CD4-positive, alpha-beta T cell treated with Interleukin-4 for 1 hour (primary cell): ENCODE data around the gene APBA1.
A peak's percentile ranks its signal among the peaks of the same experiment; 100 is the strongest.

Source experiments
- DNase-seq, 2 donors: peaks; one replicate each; pipeline ENCODE4 v3.0.0-alpha.2; 2020 to 2022

APBA1 gene

DNA sequence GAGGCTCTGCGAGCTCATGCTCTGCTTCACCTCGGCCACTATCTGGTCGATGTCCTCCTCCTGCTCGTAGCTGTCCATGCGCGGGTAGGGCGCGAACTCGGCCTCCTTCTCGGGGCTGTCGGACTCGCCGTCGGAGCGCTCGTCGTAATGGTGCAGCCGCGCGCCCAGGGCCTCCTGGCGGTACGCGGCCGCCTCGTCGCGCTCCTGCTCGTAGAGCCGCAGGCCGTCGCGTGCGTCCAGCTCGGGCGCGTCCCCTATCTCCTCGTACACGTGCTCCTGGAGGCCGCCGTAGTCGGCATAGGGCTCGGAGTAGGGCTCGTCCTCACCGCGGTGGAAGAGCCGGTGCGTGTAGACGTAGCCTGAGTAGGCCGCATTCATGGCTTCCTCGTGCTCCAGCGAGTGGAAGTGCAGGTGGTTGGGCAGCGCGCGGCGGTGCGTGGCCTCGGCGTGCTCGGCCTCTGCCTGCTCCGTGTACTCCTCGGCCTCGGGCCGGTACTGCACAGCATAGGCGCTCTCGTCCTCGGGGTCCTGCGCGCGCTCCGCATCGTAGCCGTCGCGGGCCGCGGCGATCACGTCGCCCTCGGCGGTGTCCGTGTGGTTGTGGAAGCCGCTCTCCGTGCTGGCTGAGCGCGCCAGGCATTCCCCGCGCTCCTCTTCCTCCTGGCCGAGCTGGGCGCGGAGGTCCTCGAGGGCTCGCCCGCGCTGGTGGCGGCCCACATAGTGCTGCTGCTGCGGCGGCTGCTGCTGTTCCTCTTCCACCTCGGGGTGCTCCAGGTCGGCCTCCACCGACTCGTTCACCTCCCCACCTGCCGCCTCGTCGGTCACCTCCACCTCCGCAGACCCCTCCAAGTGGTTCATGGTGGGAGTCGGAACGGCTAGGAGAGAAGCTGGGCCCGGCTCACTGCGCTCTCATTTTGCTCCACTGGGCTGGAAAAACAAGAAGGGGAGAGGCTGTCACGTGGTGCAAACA, 155.5 kb downstream of the APBA1 start:
- no peak for DNase-seq

DNA sequence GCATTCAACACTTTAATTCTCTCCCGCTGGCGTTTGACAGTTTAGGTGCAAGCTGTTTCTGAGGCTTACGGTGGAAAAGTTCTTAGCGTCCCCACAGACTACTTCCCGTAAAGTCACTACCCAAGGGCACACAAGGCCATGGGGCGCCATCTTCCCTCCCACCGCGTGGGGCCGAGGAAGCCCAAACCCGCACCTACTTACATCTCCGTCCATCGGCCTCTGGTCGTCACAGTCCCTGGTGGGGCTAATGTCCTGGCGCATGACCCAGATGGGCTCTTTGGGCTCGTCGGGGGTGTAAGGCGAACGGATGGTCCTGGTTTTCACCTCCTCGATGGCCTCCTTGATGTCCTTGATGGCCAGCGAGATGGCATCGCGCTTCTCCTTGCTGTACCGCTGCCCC, 156.4 kb downstream of the APBA1 start:
- DNase-seq = no peak

DNA sequence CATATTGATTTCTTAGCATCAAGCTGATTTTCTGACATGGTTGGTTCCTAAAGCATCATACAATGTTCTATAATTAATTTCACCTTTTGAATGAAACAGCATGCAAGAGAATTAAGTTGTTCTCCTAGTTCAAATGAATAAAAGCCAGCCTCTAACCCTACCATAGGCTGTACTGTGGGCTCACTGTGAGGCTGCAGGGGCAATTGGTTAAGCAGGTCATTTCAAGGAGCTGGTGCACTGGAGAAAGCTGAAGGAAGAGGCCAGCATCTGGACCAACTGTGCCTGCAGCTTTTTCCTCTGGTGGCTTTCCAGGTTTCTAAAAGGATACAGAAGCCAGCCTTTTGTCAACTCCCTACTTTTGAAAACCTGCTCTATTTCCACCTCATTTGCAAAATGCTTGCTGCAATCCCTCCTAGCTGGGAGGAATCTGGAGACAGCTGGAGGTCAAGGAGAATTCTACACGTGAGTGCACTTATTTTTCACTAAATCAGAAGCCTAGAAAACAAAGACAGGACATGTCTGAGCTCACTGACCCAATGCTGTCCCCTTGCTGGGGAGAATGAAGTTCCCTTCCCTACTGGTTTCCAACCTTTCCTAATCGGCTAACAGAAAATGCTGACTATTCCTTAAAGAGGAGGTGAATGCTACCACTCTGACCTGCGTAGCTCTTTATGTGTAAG, 158.9 kb downstream of the APBA1 start:
- no peak for DNase-seq

DNA sequence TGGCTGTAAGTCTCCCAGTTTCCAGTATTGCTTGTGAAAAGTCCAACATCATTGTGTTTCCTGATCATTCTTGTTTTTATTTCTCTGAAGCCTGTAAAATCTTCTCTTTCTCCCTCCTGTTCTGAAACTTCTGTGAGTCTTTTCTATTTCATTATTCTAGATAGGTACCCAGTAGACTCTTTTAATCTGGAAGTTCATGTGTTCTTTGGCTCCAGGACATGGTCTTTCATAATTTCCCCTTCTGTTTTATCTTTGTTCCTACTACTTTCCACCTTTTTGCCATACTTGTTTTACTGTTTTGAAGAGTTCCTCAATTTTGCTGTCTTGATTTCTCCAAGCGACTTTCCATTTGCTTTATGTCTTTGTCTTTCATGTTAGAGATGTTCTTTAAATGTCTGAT, 168.1 kb downstream of the APBA1 start:
- no peak for DNase-seq

DNA sequence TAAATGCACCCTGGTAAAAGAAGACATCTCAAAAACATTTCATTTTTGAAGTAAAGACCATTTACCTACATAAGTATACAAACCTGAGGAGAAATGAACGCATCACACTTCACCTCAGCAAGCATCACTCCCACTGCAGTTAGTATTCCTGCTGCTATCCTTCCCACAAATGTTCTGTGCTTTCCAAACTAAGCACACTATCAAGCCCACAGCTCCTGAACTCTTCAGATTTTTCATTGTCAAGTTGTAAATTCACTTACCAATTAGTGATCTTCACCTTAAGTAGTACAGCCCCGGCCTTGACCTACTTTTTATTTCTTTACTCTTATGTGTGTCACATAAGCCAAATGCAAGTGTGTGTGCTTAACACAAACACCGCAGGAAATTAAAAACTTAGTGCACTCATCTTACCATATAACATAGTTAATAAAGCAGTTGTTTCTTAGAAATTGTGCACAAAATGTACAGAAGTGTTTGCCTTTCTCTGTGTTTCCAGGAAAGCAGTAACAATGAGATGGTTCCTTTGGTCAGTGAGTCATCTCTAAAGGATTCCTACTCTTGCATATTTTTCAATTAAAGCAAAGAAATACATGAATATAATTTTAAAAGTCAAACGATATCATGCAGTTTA, 169.4 kb downstream of the APBA1 start:
- DNase-seq = no peak

DNA sequence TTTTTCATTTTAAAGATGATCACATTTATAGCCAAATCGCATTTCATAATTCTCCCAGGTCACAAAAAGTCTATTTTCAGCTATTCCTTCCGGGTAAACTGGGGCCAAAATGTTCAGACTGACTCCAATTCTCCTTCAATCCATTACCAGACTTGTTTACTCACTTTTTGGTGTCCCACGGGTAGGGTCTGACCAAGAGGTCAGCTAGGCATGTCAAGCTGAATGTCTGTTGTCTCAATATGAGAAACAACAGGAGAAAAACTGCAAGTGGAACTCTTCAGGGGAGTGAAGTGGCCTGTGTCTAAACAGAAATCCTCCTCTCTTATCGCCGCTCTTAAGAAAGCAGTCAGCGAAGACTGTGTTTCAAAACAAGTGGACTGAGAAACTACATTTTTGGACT, 171.3 kb downstream of the APBA1 start:
- no peak for DNase-seq

DNA sequence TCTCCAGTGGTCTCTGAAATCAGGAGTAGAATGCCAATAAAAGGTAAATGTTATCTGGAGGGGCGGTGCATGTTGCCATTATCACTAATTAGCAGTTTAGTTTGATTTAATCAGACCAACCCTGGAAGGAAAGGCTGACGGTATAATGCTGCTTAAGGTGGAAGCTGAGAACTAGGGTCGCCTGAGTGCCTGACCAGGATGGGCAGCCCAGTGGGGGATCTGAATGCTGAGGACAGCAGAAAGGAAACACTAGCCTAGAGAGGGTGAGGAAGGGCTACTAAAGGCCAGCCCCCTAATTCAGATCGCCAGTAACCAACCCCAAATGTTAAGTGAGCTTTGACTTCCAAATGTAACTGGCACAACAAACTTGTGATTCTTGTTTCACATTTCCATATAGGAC, 172.2 kb downstream of the APBA1 start:
- no peak for DNase-seq

DNA sequence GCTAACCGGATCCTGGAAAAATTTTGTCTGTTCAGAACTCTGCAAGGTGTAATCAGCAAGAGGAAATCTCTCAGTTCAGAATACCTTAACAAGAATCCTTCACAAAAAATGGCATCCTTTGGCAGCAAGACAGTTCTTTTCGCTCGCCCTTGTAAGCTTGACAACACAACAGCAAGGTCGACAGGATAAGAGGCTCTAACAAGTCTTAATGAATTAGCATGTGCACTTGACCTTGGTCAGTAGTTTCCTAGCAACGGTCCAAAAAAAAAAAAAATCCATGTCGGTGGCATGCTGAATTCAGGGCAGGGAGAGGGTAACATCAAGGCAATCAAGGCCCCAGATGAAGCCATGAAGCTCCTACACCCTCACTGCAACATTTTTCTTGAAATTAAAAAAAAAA, 172.8 kb downstream of the APBA1 start:
- no peak for DNase-seq

DNA sequence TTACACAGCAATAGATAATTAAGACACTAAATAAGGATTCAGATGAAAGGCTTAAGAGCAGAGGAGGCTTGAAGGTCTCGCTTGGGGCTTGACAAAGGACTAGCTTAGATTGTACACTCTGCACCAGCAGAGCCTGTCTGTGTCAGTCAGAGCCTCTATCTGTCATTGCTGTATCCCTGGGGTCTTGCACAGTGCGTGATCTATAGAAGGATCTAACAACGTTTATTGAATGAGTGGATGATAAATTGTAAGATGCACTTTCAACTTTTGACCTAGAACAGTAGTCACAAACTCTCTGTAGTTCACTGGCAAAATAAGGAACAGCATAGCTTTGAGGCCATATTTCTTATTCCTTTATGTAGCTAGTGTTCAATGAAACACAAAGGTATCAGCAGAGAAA, 173.7 kb downstream of the APBA1 start:
- no peak for DNase-seq

DNA sequence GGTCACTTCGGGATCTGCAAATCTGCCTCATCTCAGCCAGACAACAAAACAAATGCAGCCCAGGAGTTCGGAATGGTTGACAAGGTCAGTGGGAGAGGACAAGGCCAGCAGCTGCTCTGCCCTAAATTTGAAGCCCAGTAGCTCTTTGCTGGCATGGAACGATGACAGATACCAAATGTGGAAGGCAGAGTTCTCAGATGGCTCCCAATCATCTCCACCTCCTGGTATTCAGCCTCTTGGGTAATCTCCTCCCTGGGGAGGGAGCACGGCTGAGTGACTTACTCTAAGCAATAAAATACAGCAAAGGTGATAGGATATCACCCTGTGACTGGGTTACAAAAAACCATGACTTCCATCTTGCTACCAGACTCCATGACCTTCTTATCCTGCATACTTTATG, 174.4 kb downstream of the APBA1 start:
- DNase-seq = no peak

DNA sequence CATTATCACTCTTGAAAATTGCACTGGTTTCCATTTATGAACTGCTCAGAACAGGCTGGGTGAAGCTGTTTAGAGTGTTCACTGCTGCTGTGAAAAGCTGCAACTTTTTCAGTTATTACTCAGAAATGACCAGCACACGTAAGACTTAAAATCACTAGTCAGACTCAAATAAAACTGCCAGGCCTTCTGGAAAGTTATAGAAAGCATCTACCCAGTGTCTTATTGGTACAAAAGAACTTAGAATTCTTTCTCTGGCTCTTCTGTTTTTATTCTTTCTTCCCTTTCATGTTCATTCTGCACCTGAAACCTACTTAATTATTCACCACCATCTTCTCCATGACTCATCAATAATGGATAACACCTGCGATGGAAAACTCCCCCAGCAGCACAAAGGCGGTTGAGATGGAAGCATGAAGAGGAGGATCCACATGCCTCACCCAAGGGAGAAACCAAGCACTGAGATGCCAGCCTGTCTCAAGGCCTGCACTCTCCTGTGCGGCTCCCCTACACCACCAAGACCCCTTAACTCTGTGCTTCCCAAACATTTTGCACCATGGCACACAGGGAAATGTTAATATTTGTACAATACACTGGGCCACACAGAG, 175.2 kb downstream of the APBA1 start:
- DNase-seq = no peak

DNA sequence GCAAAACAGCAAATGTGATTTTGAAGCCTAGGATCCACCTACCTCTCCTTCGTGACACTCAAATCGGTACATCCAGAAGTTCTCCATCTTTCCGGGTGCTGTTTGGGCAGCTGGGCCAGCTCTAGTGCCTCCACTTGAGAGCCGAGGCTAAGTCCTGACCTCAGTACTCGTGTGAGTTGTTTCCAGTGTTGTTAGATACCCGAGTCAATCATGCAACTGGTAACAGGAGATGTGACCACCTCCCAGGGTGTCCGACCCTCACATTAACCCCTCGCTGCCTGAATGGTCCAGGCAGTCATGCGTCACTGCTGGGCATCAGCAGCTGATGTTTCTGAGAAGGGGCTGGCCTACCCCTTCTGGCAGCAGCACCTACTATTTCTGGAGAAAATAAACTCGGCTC, 176.9 kb downstream of the APBA1 start:
- no peak for DNase-seq

DNA sequence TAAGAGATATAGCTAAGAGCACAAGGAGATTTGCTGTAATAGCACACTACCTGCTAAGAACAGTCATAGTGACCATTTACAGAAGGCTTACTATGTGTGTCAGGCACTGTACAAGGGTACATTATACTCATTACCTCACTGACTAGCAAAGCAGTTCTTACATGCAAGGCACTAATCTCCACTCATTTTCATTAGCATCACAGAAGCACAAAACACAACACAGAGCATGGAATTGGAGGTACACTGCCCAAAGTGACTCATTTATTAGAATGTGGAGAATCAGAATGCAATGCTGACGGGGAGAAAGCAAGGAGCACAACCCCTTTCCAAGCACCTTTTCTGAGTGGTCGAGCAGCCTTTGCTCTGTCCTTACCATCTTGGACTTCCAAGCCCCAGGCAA, 177.4 kb downstream of the APBA1 start:
- no peak for DNase-seq

DNA sequence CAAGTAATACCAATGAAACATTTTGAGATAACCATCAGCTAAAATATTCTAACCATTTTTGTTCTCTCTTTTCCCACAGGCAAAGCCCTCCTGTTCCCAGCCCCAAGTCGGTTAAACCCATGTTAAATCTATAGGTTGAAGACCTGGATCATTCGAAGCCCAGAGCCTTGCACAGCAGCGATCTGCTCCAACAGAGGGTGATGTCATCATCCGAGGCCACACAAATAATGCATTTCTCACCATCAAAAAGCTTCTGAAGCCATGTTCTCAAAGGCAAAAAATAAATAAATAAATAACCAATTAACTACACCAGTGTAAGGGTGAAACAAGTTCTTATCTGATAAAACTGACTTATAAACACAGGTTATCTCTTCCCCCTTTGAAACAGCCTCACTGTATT, 178.0 kb downstream of the APBA1 start:
- no peak for DNase-seq

DNA sequence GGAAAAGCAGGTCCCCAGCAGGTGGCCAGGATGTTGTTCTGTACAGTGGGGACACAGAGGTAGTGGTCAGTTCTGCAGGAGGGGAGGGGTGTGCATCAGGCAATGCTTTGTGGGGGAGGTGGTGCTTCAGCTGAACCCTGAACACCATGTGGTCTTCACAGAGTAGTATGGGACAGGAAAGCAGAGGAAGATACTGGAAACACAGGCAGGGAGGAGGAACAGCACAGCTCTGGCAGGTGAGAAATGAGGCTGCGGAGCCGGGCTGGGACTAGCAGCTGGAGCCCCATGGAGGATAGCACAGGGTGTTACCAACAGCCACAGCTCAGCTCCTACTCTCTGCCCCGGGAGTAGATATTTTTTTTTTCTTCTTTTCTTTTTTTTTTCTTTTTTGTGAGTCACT, 185.7 kb downstream of the APBA1 start:
- no peak for DNase-seq

DNA sequence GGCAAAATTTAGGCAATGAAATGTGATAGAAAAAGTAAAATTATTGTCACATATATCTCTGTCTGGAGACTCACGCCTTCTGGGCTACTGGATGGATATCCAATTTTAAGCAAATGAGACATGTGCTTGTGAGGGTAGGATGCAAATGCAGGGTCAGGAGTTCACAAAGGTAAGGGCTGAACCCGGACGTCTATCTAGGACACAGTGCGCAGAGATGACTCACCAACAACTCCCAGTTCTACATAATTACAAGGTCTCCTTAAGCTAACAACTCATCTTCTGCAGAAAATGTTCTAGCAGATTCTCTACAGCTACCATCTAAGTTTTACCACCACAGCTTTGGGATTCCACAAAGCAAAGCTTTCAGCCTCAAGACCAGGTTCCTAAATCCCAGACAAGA, 186.7 kb downstream of the APBA1 start:
- DNase-seq = peak in 1 of 2 donors; percentile 37

DNA sequence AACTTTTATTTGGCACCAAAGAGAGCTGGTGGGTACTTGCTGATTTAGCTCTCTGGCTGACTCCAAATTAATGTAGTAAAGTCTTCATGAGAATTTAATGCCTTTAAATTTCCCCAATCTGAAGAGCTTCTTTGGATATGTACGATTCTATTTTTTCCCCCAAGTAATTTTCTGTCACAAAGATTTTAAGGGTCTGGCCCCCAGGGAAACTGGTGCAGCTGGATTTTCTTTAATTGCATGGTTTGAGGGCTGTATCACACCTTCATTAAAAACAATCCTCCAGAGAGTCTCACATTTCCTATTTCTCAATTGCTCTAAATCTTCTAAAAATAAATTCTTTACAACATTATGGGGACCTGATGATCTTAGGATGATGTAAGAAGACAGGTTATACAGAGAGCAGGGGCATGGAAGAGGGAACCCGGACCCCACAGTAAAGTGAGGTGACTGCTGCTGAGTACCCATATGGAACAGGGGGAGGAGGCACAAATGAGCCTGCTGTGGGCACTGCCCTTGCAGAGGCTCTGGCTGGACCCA, 188.2 kb downstream of the APBA1 start:
- DNase-seq = no peak

DNA sequence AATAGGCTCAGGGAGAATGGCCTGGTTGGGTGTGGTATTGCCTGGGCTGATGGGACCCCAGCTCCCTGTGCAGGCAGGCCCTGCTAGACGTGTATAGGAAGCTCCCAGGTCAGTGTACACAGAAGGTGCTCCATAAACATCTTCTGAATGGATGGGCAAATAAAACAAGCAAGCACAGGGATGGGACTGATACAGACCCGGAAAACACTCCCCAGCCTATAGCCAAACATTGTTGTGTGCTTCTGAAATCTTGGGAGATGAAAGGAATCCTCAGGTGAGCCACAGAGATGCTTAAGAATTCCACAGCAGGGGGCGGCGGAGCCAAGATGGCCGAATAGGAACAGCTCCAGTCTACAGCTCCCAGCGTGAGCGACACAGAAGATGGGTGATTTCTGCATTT, 195.4 kb downstream of the APBA1 start:
- DNase-seq = no peak

DNA sequence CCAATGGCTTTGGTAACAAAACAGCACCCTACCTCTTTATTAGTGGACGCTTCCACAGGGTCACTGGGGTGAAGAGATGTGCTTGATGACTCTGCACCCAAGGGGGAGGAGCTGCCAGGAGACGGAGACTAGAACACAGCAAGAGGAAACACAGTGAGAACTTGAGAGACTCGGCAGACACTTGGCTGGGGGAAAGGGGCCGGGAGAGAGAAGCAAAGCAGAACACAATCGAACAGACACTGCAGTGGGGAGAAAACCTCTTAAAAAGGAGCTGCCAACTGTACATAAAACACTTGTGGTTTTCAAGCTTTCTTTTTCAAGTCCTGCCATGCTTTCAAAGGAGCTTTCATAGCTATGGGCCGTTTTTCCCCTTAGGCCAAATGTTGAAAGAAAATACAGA, 196.2 kb downstream of the APBA1 start:
- peak; percentile 26 to 28 for DNase-seq

DNA sequence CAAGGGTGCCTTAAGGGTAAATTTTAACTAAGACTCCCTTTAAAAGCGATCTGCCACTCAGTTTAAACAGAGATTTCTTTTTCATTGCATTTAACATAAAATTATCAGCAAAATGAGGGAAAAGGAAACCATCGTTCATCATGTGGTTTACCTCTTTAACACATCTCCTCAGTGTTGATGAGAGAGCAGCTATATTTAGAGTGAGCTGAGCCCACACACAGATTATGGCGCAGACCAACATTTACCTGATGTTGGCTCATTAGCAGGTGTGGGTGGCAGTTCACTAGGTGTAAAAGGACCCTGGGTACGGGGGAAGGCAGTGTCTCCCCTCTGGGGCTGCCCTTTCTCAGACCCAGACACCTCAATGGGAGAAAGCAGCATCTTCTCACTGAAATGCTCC, 197.3 kb downstream of the APBA1 start:
- DNase-seq = peak in 1 of 2 donors; percentile 6

DNA sequence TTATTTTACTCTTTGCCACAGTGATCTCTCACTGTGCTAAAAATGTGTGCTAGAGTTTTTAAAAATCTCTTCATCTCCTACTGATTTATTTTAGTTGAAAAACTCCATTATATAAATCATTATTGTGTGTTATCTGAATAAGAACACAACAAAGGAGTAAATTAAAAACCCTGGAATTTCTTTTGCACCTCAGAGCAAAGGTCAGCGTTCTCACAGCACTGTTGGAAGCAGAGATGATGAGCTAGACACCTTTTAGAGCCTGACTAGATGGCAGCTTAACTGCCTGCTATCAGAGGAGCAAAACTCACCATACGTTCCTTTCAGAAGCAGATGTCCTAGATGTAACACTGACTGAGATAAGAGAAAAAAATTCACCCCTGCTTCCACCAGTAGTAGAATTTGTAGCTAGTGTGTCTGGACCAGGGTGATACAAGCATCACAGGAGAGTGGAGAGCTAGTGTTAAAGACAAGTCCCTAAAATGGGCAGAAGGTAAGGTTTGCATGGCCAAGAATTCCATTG, 200.0 kb downstream of the APBA1 start:
- DNase-seq = no peak

DNA sequence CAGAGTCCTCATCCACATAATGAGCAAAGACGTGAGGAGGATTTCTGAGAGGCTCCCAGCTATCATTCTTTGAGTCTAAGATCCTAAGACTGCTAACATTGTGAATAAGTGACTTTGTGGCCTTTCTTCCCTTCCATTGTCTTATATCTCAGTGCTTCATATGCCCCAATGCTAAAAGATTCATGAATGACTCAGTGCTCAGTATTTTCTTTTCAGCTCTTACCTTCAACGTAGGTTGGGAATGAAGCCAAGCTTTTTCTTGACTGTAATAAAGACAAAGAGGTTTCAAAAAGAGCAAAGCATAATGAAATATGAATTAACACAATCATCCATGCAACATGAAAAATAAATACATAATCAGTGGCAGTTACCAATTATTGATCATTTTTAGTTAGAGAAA, 200.7 kb downstream of the APBA1 start:
- no peak for DNase-seq
